NCI-H774 (cell line): ENCODE data around the gene ZNF787.

Experiments
- DNase-seq: peaks from one replicate; lab custom pipeline; 2025; lab: John Stamatoyannopoulos, UW

The ZNF787 gene

GRCh38 chr19:56142897-56143434, 21.9 kb upstream of the ZNF787 start:
- no peak for DNase-seq

- DNase-seq: peak; percentile 24
Measured at GRCh38 chr19:56142087-56142787, 21.1 kb upstream of the ZNF787 start.

GRCh38 chr19:56141417-56141993, 20.4 kb upstream of the ZNF787 start:
- peak; percentile 34 for DNase-seq

GRCh38 chr19:56140583-56141416, 19.7 kb upstream of the ZNF787 start, which contains the start of gene ZNF444:
ZNF444 (plus strand) TSS chr19:56141287; CDS start chr19:56146912, 5,625 bp downstream.
- peak; percentile 99 for DNase-seq

- DNase-seq: no peak
Measured at GRCh38 chr19:56139847-56140582, 18.9 kb upstream of the ZNF787 start.

- DNase-seq: no peak
Measured at GRCh38 chr19:56138069-56138468, 17.0 kb upstream of the ZNF787 start.

- no peak for DNase-seq
Measured at GRCh38 chr19:56137405-56137804, 16.3 kb upstream of the ZNF787 start.

GRCh38 chr19:56136362-56136761, 15.3 kb upstream of the ZNF787 start:
- no peak for DNase-seq

- DNase-seq: no peak
Measured at GRCh38 chr19:56134654-56134921, 13.5 kb upstream of the ZNF787 start.

GRCh38 chr19:56133858-56134653, 13.0 kb upstream of the ZNF787 start:
- no peak for DNase-seq

- DNase-seq: no peak
Measured at GRCh38 chr19:56132316-56132822, 11.3 kb upstream of the ZNF787 start.

- no peak for DNase-seq
Measured at GRCh38 chr19:56131651-56132050, 10.6 kb upstream of the ZNF787 start.

- no peak for DNase-seq
Measured at GRCh38 chr19:56130006-56130405, 8.9 kb upstream of the ZNF787 start.

- no peak for DNase-seq
Measured at GRCh38 chr19:56126983-56127780, 6.1 kb upstream of the ZNF787 start.

GRCh38 chr19:56125806-56126590, 4.9 kb upstream of the ZNF787 start:
- no peak for DNase-seq

- DNase-seq: no peak
Measured at GRCh38 chr19:56124578-56124977, 3.5 kb upstream of the ZNF787 start.

GRCh38 chr19:56123266-56123891, 2.3 kb upstream of the ZNF787 start:
- DNase-seq: no peak

- DNase-seq: peak; percentile 73
Measured at GRCh38 chr19:56120371-56121179, 520 bp downstream of the ZNF787 start.
